ENCODE data around the gene PSAP.

DNA sequence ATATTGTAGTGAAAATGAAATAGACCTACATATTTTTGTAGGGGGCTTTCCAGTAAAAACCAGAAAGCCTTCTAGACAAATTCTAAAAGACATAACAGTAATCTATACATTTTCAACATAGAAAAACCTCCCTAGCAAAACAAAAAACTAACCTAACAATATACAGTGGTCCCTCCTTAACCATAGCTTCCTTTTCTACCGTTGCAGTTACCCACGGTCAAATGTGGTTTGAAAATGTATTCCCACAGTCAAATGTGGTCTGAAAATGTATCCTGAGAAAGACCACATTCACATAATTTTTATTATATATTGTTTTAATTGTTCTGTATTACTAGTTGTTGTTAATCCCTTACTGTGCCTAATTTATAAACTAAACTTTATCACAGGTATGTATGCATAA, 6.4 kb downstream of the PSAP start:
- TF ChIP-seq, protein P1, sequence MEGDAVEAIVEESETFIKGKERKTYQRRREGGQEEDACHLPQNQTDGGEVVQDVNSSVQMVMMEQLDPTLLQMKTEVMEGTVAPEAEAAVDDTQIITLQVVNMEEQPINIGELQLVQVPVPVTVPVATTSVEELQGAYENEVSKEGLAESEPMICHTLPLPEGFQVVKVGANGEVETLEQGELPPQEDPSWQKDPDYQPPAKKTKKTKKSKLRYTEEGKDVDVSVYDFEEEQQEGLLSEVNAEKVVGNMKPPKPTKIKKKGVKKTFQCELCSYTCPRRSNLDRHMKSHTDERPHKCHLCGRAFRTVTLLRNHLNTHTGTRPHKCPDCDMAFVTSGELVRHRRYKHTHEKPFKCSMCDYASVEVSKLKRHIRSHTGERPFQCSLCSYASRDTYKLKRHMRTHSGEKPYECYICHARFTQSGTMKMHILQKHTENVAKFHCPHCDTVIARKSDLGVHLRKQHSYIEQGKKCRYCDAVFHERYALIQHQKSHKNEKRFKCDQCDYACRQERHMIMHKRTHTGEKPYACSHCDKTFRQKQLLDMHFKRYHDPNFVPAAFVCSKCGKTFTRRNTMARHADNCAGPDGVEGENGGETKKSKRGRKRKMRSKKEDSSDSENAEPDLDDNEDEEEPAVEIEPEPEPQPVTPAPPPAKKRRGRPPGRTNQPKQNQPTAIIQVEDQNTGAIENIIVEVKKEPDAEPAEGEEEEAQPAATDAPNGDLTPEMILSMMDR (IDR thresholded peaks at IDR 0.05) = no peak
- TF ChIP-seq ZFX (IDR thresholded peaks at IDR 0.05; ENCODE audit: borderline replicate concordance) = no peak
